ENCODE results near the gene NCMAP.

GRCh38 chr1:24596401-24596880 is 40.6 kb downstream of the NCMAP start:
- no peak for TF ChIP-seq CTCF (IDR thresholded peaks at IDR 0.05; ENCODE audit: poor library complexity, severe bottlenecking)
- TF ChIP-seq REST (IDR thresholded peaks at IDR 0.05; ENCODE audit: borderline replicate concordance), result no peak
- TF ChIP-seq EZH2 (IDR thresholded peaks at IDR 0.05; ENCODE audit: borderline replicate concordance, insufficient read depth, low read length, poor library complexity, severe bottlenecking), result no peak
- no peak for TF ChIP-seq SMC3 (conservative IDR thresholded peaks at IDR 0.05; ENCODE audit: poor library complexity)
- no peak for TF ChIP-seq POLR2AphosphoS5 (IDR thresholded peaks at IDR 0.05)
